CD14-positive monocyte (primary cell): ENCODE measurements around the gene SRSF6. TPM values are rescaled to one million over a fixed set of nuclear protein-coding genes. Genes with fewer than 3 reads are reported as not detected.
A peak's percentile ranks its signal among the peaks of the same experiment; 100 is the strongest.

Source experiments
- DNase-seq, 3 donors: peaks; one replicate each; pipeline ENCODE4 v3.0.0-alpha.2; 2011 to 2022
- H2AFZ ChIP-seq: 2 replicates; pipeline ENCODE4 v1.6.0; 2012; ENCODE audit warnings: mild to moderate bottlenecking, low read depth, low read length, inconsistent platforms; ENCODE audit not compliant: insufficient read depth, poor library complexity, severe bottlenecking
- H3K27ac ChIP-seq, 2 donors: 1 replicate in 1 of 2; 2 replicates in 1 of 2; pipeline ENCODE4 v1.5.1; 2012 to 2013; ENCODE audit warnings: low read length in 2 of 2, control low read depth in 1 of 2, inconsistent platforms in 1 of 2, low read depth in 1 of 2, mild to moderate bottlenecking in 1 of 2
- H3K27me3 ChIP-seq, 2 donors: one replicate each; pipeline versions ENCODE4 v1.6.0 to v1.6.1; 2011 to 2013; ENCODE audit warnings: low read length in 2 of 2; ENCODE audit not compliant: control insufficient read depth in 2 of 2, insufficient read depth in 2 of 2
- H3K36me3 ChIP-seq, 2 donors: replicated peaks in 1 of 2; 1 replicate in 1 of 2; 2 replicates in 1 of 2; pipeline versions ENCODE4 v1.5.1 to v1.6.1; 2012 to 2013; ENCODE audit warnings: low read length in 2 of 2, control low read depth in 1 of 2, inconsistent platforms in 1 of 2, mild to moderate bottlenecking in 1 of 2; ENCODE audit not compliant: insufficient read depth in 2 of 2, control insufficient read depth in 1 of 2
- H3K4me1 ChIP-seq, 2 donors: 1 replicate in 1 of 2; 2 replicates in 1 of 2; pipeline versions ENCODE4 v1.5.1 to v1.6.1; 2012 to 2013; ENCODE audit warnings: low read length in 2 of 2, control low read depth in 1 of 2, inconsistent platforms in 1 of 2, mild to moderate bottlenecking in 1 of 2, moderate library complexity in 1 of 2; ENCODE audit not compliant: insufficient read depth in 2 of 2, control insufficient read depth in 1 of 2
- H3K4me2 ChIP-seq: replicated peaks from 2 replicates; pipeline ENCODE3; 2012; ENCODE audit warnings: low read length, moderate library complexity, mild to moderate bottlenecking; ENCODE audit not compliant: poor library complexity, severe bottlenecking; ENCODE audit errors: extremely low read depth
- H3K4me3 ChIP-seq, 3 experiments: fragments of 200-600 bp in 1 of 3; sonication (generic) in 1 of 3; replicated peaks in 1 of 3; 1 replicate in 2 of 3; 2 replicates in 1 of 3; pipeline ENCODE4 v1.5.1; 2011 to 2013; ENCODE audit warnings: low read length in 3 of 3, mild to moderate bottlenecking in 3 of 3, control low read depth in 2 of 3, low read depth in 2 of 3, inconsistent platforms in 1 of 3, moderate library complexity in 1 of 3
- H3K79me2 ChIP-seq: 2 replicates; pipeline ENCODE4 v1.6.0; 2012; ENCODE audit warnings: mild to moderate bottlenecking, control low read depth, inconsistent platforms, low read length, moderate library complexity; ENCODE audit not compliant: insufficient read depth
- H3K9ac ChIP-seq: 2 replicates; pipeline ENCODE4 v1.6.0; 2017; ENCODE audit warnings: low read length, mild to moderate bottlenecking; ENCODE audit not compliant: insufficient read depth, poor library complexity, severe bottlenecking
- H3K9me3 ChIP-seq, 2 donors: replicated peaks in 1 of 2; 1 replicate in 1 of 2; 2 replicates in 1 of 2; pipeline versions ENCODE4 v1.5.1 to v1.6.1; 2012 to 2013; ENCODE audit warnings: low read length in 2 of 2, control low read depth in 1 of 2; ENCODE audit not compliant: control insufficient read depth in 1 of 2, insufficient read depth in 1 of 2
- H4K20me1 ChIP-seq: 2 replicates; pipeline ENCODE4 v1.6.0; 2012; ENCODE audit warnings: mild to moderate bottlenecking, low read length, control low read depth, moderate library complexity; ENCODE audit not compliant: insufficient read depth
- H3K27ac Mint-ChIP-seq, 7 donors: one replicate each; pipeline ENCODE4 v1.8.0; 2020; ENCODE audit warnings: mild to moderate bottlenecking in 7 of 7, mixed read lengths in 7 of 7, moderate library complexity in 6 of 7, inconsistent platforms in 2 of 7
- H3K27me3 Mint-ChIP-seq, 3 donors: one replicate each; pipeline ENCODE4 v1.8.0; 2021 to 2022; ENCODE audit warnings: low read depth in 3 of 3, mild to moderate bottlenecking in 3 of 3, mixed read lengths in 3 of 3, moderate library complexity in 3 of 3, inconsistent platforms in 1 of 3
- H3K36me3 Mint-ChIP-seq, 2 donors: one replicate each; pipeline ENCODE4 v1.8.0; 2020; ENCODE audit warnings: mixed read lengths in 2 of 2, inconsistent platforms in 1 of 2, mild to moderate bottlenecking in 1 of 2
- H3K4me1 Mint-ChIP-seq: one replicate; pipeline ENCODE4 v1.8.0; 2020; ENCODE audit warnings: mild to moderate bottlenecking, mixed read lengths
- H3K4me3 Mint-ChIP-seq, 2 donors: one replicate each; pipeline ENCODE4 v1.8.0; 2020; ENCODE audit warnings: mild to moderate bottlenecking in 2 of 2, mixed read lengths in 2 of 2, moderate library complexity in 1 of 2
- H3K9me3 Mint-ChIP-seq, 7 donors: one replicate each; pipeline ENCODE4 v1.8.0; 2020 to 2022; ENCODE audit warnings: mixed read lengths in 7 of 7, mild to moderate bottlenecking in 6 of 7, moderate library complexity in 6 of 7, inconsistent platforms in 2 of 7
- WGBS: methylation state at CpG from one replicate; pipeline ENCODE4 v1.1.5; 2013; ENCODE audit warnings: missing lambda C conversion rate; ENCODE audit not compliant: insufficient coverage; 5-methylcytosine and 5-hydroxymethylcytosine counted together
- intact Hi-C, 2 donors: fragments of 100-400 bp; cut with micrococcal nuclease; formaldehyde crosslinking; loops; one replicate each; pipeline versions ENCODE4 v1.15.0 to v1.15.1; 2023
- polyA plus RNA-seq, 3 donors: library from polyadenylated mRNA; depleted of rRNA in 1 of 3; unstranded in 2 of 3; stranded (reverse) in 1 of 3; fragments of 300-500 nt in 2 of 3; fragments of >200 nt in 1 of 3; fragmentation: Illumina TruSeq in 2 of 3; gene quantifications; 1 replicate in 2 of 3; 2 replicates in 1 of 3; pipeline ENCODE4 v1.2.3, GENCODE V29; 2012 to 2021
- TF ChIP-seq, protein P1 (sequence below): fragments of 200-600 bp; IDR thresholded peaks from one replicate; pipeline ENCODE4 v1.8.0; 2022; ENCODE audit warnings: antibody characterized with exemption, mild to moderate bottlenecking

SRSF6 gene
- polyA plus RNA-seq, 3 donors = 37.3 to 162 (median 45.5) TPM

DNA sequence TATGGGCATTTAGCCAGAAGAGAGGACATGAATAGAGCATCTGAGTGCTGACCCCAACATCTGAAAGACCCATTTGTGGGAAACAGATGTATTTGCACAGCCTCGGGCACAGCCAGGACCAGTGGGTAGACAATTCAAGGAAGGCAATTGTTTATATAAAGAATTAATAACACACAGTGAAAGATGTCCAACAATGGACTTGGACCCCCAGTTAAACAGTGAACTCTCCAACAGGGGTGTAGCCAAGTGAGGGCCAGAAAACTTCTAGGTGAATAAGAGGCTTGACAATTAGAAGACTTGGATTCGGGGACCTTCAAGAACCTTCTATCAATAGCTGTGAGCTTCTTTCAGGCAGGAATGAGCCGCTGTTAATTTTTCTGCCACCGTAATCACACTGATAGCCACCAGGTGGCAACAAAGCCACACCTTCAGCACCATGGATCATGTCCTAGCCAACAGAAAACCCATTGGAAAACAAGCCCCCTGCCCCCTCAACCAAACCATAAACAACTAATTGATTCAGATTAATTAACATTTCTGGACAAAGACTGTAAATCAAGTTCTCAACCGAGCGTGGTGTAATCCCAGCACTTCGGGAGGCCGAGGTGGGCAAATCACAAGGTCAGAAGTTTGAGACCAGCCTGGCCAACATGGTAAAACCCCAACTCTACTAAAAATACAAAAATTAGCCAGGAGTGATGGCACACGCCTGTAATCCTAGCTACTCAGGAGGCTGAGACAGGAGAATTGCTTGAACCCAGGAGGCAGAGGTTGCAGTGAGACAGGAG lies 8.8 kb upstream of the SRSF6 start:
- DNase-seq = peak; percentile 21 to 38 (median 37)
- H3K9me3 Mint-ChIP-seq = peaks cover 0 to 6% (median 0%) of the 10 kb centered on the region in 7 donors
- peaks cover 6 to 12% of the 10 kb centered on the region in 2 donors for H3K27me3 ChIP-seq

More for the DNA sequence above, 8.8 kb upstream of the SRSF6 start:
- Histone ChIP-seq H3K4me1 (no peaks in the 10 kb centered on the region), H3K4me3 (no peak overlapping the region), H3K9me3 (no peaks in the 10 kb centered on the region), H3K9ac (no peak overlapping the region), H3K27ac (no peak overlapping the region), H3K4me2 (no peak overlapping the region), H4K20me1 (no peaks in the 10 kb centered on the region), H3K36me3 (no peaks in the 10 kb centered on the region), H3K79me2 (no peaks in the 10 kb centered on the region), H2AFZ (no peak overlapping the region)
- Mint-ChIP-seq H3K27me3 (peaks cover 26 to 37% (median 30%) of the 10 kb centered on the region in 3 donors), H3K27ac (no peak overlapping the region), H3K4me1 (peaks cover 3% of the 10 kb centered on the region), H3K36me3 (no peaks in the 10 kb centered on the region), H3K4me3 (peak overlapping the region in 1 of 2 donors; percentile 26)
- 44% methylated on average over 6 of the region's 9 CpGs for WGBS
- TF ChIP-seq, protein P1, sequence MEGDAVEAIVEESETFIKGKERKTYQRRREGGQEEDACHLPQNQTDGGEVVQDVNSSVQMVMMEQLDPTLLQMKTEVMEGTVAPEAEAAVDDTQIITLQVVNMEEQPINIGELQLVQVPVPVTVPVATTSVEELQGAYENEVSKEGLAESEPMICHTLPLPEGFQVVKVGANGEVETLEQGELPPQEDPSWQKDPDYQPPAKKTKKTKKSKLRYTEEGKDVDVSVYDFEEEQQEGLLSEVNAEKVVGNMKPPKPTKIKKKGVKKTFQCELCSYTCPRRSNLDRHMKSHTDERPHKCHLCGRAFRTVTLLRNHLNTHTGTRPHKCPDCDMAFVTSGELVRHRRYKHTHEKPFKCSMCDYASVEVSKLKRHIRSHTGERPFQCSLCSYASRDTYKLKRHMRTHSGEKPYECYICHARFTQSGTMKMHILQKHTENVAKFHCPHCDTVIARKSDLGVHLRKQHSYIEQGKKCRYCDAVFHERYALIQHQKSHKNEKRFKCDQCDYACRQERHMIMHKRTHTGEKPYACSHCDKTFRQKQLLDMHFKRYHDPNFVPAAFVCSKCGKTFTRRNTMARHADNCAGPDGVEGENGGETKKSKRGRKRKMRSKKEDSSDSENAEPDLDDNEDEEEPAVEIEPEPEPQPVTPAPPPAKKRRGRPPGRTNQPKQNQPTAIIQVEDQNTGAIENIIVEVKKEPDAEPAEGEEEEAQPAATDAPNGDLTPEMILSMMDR = peak; percentile 74
- intact Hi-C loops = loop anchor here (5.0 kb wide), 1 partner anchor 633 kb away; no protein-coding TSS in a partner anchor
